Muscle layer of duodenum (tissue), 2 donors: Measurements from ENCODE around the gene ESPNL.
A peak's percentile ranks its signal among the peaks of the same experiment; 100 is the strongest.
"Not testable (repeated sequence)": the region's sequence is repeated elsewhere in the genome, so short reads cannot be mapped to it uniquely, and the experiment has no call there.

Source experiments
- H3K27ac ChIP-seq: one replicate; pipeline ENCODE4 v1.7.0; 2013; ENCODE audit warnings: mild to moderate bottlenecking, low read length
- H3K27me3 ChIP-seq: one replicate; pipeline ENCODE4 v1.7.0; 2013; ENCODE audit warnings: low read depth, mild to moderate bottlenecking, control low read depth, low read length
- H3K36me3 ChIP-seq, 2 donors: one replicate each; pipeline ENCODE4 v1.7.0; 2013; ENCODE audit warnings: low read length in 2 of 2, control low read depth in 1 of 2, mild to moderate bottlenecking in 1 of 2; ENCODE audit not compliant: insufficient read depth in 2 of 2, control insufficient read depth in 1 of 2
- H3K4me1 ChIP-seq, 2 donors: one replicate each; pipeline ENCODE4 v1.7.0; 2013; ENCODE audit warnings: low read length in 2 of 2, mild to moderate bottlenecking in 2 of 2, control low read depth in 1 of 2, moderate library complexity in 1 of 2; ENCODE audit not compliant: insufficient read depth in 2 of 2, control insufficient read depth in 1 of 2
- H3K4me3 ChIP-seq, 2 donors: one replicate each; pipeline ENCODE4 v1.7.0; 2013; ENCODE audit warnings: low read length in 2 of 2, low read depth in 1 of 2, mild to moderate bottlenecking in 1 of 2
- H3K9me3 ChIP-seq, 2 donors: one replicate each; pipeline ENCODE4 v1.7.0; 2013; ENCODE audit warnings: low read length in 2 of 2, control low read depth in 1 of 2, mild to moderate bottlenecking in 1 of 2; ENCODE audit not compliant: control insufficient read depth in 1 of 2
- donor health status: healthy.

Gene ESPNL

DNA sequence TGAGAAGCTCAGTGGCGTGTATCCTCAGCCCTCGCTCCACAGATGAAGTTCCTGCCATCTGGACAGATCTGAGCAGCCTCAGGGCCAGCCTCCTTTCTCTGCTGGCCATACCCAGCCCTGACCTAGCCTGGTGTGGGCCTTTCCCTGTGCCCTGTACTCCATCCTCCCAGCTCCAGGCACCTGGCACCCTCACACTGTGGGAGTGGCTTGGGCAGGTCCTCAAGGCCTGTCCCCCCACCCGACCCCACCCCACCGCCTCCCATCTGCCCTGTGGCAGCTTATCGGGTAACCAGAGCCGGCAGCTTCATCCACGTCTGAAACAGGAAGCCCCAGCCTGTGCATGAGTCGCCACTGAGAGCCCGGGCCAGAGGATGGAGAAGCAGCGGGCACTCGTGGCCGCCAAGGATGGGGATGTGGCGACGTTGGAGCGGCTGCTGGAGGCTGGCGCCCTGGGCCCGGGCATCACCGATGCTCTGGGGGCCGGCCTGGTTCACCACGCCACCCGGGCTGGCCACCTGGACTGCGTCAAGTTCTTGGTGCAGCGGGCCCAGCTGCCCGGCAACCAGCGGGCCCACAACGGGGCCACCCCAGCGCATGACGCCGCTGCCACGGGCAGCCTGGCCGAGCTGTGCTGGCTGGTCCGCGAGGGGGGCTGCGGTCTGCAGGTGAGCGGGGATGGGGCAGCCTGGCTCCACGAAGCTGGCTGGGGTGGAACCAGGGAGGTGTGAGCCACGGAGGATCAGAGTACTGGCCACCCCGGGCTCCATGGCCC lies at the start of gene ESPNL:
Gene ESPNL, plus strand, starts transcription at position 292 of the 772 bp plus-strand sequence. Its CDS starts 80 bp downstream, at position 372.
- Histone ChIP-seq H3K36me3 (no peaks in the 10 kb centered on the region), H3K4me3 (no peak within 1 kb of the TSS), H3K27me3 (no peaks in the 10 kb centered on the region), H3K27ac (peak within 1 kb of the TSS; percentile 2), H3K4me1 (peaks cover 0 to 5% of the 10 kb centered on the region in 2 donors), H3K9me3 (no peaks in the 10 kb centered on the region)

DNA sequence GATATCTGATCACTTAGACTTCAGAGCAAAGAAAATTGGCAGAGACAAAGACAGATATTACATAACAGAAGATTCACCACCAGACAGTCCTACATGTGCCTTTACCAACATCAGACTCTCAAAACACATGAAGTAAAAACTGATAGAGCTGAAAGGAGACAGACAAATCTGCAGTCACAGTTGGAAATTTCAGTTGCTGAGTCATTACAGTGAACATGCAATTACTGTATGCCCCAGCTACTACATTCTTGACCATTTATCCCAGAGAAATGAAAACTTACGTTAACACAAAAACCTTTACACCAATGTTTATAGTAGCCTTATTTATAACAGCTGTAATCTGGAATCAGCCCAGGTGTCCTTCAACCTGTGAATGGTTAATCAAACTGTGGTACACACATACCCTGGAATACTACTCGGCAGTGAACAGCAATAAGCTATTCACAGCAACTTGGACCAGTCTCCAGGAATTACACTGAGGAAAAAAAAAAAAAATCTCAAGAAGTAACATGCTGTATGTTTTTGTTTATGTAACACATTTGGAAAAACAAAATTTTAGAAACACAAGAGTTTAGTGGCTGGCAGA lies 46.9 kb upstream of the ESPNL start:
- H3K27me3 ChIP-seq: no peaks in the 10 kb centered on the region
- H3K27ac ChIP-seq: no peak overlapping the region
- no peaks in the 10 kb centered on the region for H3K4me1 ChIP-seq
- H3K9me3 ChIP-seq: no peaks in the 10 kb centered on the region
- no peaks in the 10 kb centered on the region for H3K36me3 ChIP-seq
- H3K4me3 ChIP-seq: no peak overlapping the region

DNA sequence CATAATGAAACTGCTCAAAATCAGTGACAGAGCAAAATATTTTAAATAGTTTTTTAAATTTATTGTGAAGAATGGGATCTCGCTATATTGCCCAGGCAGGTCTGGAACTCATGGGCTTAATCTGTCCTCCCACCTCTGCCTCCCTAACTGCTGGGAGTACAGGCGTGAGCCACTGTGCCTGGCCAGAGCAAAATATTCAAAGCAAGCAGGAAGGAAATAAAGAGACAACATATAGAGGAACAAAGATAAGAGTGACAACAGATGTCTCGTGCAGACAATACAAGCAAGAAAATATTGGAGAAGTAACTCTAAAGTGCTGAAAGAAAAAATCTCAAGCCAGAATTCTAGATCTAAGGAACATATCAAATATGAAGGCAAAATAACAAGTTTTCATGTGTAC lies 44.3 kb upstream of the ESPNL start:
- H3K9me3 ChIP-seq: no peaks in the 10 kb centered on the region
- no peak overlapping the region for H3K4me3 ChIP-seq
- peaks cover 0 to 9% of the 10 kb centered on the region in 2 donors for H3K4me1 ChIP-seq
- H3K27me3 ChIP-seq: no peaks in the 10 kb centered on the region
- H3K36me3 ChIP-seq: peaks cover 0 to 3% of the 10 kb centered on the region in 2 donors
- H3K27ac ChIP-seq: no peak overlapping the region

DNA sequence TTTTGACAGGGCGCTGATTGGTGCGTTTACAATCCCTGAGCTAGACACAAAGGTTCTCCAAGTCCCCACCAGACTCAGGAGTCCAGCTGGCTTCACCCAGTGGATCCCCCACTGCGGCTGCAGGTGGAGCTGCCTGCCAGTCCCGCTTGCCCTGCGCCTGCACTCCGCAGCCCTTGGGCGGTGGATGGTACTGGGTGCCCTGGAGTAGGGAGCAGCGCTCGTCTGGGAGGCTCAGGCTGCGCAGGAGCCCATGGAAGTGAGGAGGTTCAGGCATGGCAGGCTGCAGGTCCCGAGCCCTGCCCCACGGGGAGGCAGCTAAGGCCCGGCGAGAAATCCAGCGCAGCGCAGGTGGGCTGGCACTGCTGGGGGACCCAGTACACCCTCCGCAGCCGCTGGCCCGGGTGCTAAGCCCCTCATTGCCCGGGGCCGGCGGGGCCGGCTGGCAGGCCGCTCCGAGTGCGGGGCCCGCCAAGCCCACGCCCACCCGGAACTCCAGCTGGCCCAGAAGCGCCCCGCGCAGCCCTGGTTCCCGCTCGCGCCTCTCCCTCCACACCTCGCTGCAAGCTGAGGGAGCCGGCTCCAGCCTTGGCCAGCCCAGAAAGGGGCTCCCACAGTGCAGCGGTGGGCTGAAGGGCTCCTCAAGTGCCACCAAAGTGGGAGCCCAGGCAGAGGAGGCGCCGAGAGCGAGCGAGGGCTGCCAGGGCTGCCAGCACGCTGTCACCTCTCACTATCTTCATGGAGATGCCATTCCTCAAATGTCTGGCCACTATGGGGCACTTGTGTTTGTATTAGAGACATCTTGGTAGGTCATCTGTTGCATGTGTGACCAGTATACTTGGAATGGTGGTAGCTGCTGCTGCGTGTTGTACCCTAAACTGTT lies 42.2 kb upstream of the ESPNL start:
- H3K27ac ChIP-seq, H3K4me3 ChIP-seq, H3K36me3 ChIP-seq, H3K9me3 ChIP-seq, H3K27me3 ChIP-seq: not testable (repeated sequence)
- H3K4me1 ChIP-seq: peaks cover 5 to 17% of the 10 kb centered on the region in 2 donors

GRCh38 chr2:238059505-238059904 lies 40.6 kb upstream of the ESPNL start:
- H3K27ac ChIP-seq: no peak overlapping the region
- peaks cover 2 to 5% of the 10 kb centered on the region in 2 donors for H3K36me3 ChIP-seq
- no peaks in the 10 kb centered on the region for H3K27me3 ChIP-seq
- H3K4me3 ChIP-seq: peak overlapping the region; percentile 93
- peaks cover 5 to 17% of the 10 kb centered on the region in 2 donors for H3K4me1 ChIP-seq
- H3K9me3 ChIP-seq: no peaks in the 10 kb centered on the region

DNA sequence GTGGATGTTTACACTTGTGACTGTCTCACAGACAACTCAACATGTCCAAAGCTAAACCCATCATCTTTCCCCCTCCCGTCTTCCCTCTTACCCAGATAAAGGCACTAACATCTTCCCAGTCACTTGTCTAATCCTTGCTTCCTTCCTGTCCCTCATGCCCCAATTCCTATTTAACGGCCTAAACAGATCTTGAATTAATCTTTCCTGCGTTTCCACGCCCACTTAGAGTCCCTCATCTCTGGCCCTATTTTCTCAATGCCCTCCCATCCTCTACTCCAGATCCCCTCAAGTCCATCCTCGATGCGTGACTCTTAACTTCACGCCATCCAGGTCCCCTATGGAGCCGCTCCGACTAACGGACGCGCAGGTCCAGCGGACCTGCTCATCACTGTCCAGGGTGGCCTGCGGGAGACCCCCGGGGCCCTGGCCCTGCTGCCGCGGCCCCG lies 40.0 kb upstream of the ESPNL start:
- peaks cover 7 to 9% of the 10 kb centered on the region in 2 donors for H3K36me3 ChIP-seq
- peak overlapping the region; percentile 92 for H3K27ac ChIP-seq
- H3K4me1 ChIP-seq: peaks cover 5 to 17% of the 10 kb centered on the region in 2 donors
- H3K9me3 ChIP-seq: no peaks in the 10 kb centered on the region
- H3K4me3 ChIP-seq: peak overlapping the region; percentile 93
- no peaks in the 10 kb centered on the region for H3K27me3 ChIP-seq

DNA sequence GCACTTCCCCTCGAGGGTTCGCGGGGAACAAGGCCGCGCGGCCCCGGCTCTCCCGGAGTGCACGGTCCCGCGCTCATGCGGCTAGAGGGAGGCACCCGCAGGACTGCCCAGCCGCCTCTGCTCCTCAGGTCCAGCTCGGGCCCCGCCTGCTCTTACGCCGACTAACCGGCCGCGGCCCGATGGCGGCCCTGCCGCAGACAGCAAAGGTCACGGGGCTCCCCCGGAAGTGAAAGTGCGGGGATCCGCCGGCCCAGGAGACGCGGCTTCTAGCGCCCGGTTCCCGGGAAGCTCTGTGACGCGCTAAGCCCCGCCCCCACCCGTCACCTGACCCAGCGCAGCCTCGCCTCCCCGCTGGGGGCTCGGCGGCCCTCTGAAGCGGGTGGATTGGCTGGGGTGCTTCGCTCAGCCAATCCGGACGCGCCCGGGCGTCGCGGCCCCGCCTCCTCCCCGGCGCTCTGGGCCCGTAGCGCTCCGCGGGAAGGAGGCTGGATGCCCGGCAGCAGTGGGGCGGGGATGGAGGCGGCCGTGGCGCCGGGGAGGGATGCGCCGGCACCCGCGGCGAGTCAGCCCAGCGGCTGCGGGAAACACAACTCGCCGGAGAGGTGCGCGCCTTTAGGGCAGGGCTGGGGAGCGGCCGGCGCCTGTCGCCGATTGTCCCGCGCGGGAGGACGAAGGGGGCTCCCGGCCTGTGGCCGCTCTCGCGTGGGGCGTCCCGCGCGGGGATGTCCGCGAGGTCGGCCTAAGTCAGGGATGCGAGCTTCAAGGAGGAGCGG lies 39.4 kb upstream of the ESPNL start, which contains the start of gene SCLY:
Gene SCLY, plus strand, starts transcription at position 460 of the 773 bp plus-strand sequence. Its CDS starts 54 bp downstream, at position 514.
- Histone ChIP-seq H3K4me1 (peaks cover 5 to 17% of the 10 kb centered on the region in 2 donors), H3K4me3 (peak within 1 kb of the TSS; percentile 93), H3K27ac (peak within 1 kb of the TSS; percentile 92), H3K9me3 (no peaks in the 10 kb centered on the region), H3K27me3 (no peaks in the 10 kb centered on the region), H3K36me3 (peaks cover 8 to 11% of the 10 kb centered on the region in 2 donors)

DNA sequence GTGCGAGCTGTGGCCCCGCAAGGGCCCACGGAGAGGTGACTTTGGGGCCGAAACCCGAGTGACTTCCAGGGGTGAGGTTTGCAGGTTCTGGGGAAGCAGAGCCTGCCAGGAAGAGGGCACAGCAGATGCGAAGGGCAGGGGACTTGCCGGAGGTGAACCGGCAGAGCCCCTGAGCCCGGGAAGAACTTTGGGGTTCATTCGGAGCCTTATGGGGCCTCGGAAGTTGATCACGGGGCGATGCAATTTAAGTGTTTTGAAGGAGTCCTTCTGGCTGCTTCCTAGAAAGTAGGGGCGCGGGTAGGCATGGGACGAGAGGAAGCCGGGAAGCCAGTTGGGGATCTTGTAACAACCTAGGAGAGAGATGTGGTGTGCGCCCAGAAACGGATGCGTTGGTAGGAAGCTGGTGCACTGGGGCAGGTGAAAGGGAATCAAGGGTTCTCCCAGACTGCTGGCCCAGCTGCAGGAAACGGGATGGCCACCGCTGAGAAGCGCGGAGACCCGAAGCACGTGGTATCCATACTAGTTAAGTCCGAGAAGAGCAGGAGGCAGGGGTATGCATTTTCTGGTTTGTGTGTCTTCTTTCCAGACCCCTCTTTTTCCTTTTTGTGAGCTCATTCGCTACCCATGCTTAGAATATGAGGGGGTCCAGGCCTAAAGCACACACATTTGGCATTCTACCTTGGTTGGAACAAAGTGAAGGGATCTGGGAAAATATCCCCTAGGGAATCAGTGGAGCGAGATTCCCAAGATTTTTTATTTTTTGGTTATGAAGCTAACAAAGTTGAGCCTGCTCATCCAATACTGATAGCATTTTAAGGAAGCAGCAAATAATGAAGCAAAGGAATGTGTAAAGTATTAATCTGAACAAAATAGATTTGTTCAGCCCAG lies 38.6 kb upstream of the ESPNL start:
- Histone ChIP-seq H3K4me3 (peak overlapping the region; percentile 89 to 93), H3K4me1 (peaks cover 5 to 17% of the 10 kb centered on the region in 2 donors), H3K36me3 (peaks cover 8 to 11% of the 10 kb centered on the region in 2 donors), H3K27ac (peak overlapping the region; percentile 63), H3K9me3 (no peaks in the 10 kb centered on the region), H3K27me3 (no peaks in the 10 kb centered on the region)

GRCh38 chr2:238063414-238064189 lies 36.5 kb upstream of the ESPNL start:
- Histone ChIP-seq H3K4me3 (no peak overlapping the region), H3K9me3 (no peaks in the 10 kb centered on the region), H3K4me1 (peaks cover 5 to 17% of the 10 kb centered on the region in 2 donors), H3K36me3 (peaks cover 8 to 25% of the 10 kb centered on the region in 2 donors), H3K27ac (no peak overlapping the region), H3K27me3 (no peaks in the 10 kb centered on the region)
